DND-41 (cell line): ENCODE data around the gene ECI1.

ENCODE experiments used
- ATAC-seq: fragments of 200-7000 bp; cut with Tn5 transposase; 3 replicates; pipeline ENCODE4 v1.9.1; 2021; ENCODE audit warnings: low read depth; ENCODE audit not compliant: insufficient read depth
- DNase-seq: peaks from one replicate; pipeline ENCODE4 v3.0.0-alpha.2; 2020
- H2AFZ ChIP-seq: 2 replicates; pipeline ENCODE4 v1.6.0; 2012; ENCODE audit warnings: low read depth, low read length
- H3K27ac ChIP-seq: 2 replicates; pipeline ENCODE4 v1.5.1; 2012; ENCODE audit warnings: low read length, inconsistent platforms
- H3K27me3 ChIP-seq: fragments of 200-600 bp; sonication (generic); 2 replicates; pipeline ENCODE4 v1.6.0; 2012; ENCODE audit warnings: low read length, mild to moderate bottlenecking, inconsistent platforms; ENCODE audit not compliant: insufficient read depth, poor library complexity
- H3K36me3 ChIP-seq: 2 replicates; pipeline ENCODE4 v1.5.1; 2012; ENCODE audit warnings: low read length, inconsistent platforms; ENCODE audit not compliant: insufficient read depth
- H3K4me1 ChIP-seq: 2 replicates; pipeline ENCODE4 v1.5.1; 2012; ENCODE audit warnings: mild to moderate bottlenecking, low read length; ENCODE audit not compliant: insufficient read depth
- H3K4me2 ChIP-seq: 2 replicates; pipeline ENCODE4 v1.6.0; 2012; ENCODE audit warnings: mild to moderate bottlenecking, moderate library complexity, low read length, inconsistent platforms; ENCODE audit not compliant: insufficient read depth
- H3K4me3 ChIP-seq, 2 experiments: fragments of 200-600 bp in 1 of 2; shearing (Covaris generic) in 1 of 2; 2 replicates each; pipeline ENCODE4 v1.5.1; 2012 to 2016; ENCODE audit warnings: inconsistent platforms in 2 of 2, low read length in 2 of 2, mild to moderate bottlenecking in 2 of 2, low read depth in 1 of 2, moderate library complexity in 1 of 2
- H3K79me2 ChIP-seq: 2 replicates; pipeline ENCODE4 v1.6.0; 2012; ENCODE audit warnings: low read length, inconsistent platforms; ENCODE audit not compliant: insufficient read depth
- H3K9ac ChIP-seq: 2 replicates; pipeline ENCODE4 v1.6.0; 2012; ENCODE audit warnings: low read depth, mild to moderate bottlenecking, inconsistent platforms, low read length, moderate library complexity
- H3K9me3 ChIP-seq: 2 replicates; pipeline ENCODE4 v1.5.1; 2012; ENCODE audit warnings: low read length, moderate library complexity, mild to moderate bottlenecking, inconsistent platforms; ENCODE audit not compliant: insufficient read depth, severe bottlenecking
- H4K20me1 ChIP-seq: 2 replicates; pipeline ENCODE4 v1.6.0; 2012; ENCODE audit warnings: low read length; ENCODE audit not compliant: insufficient read depth
- EZH2 ChIP-seq: IDR thresholded peaks from 3 replicates; pipeline ENCODE4 v1.6.1; 2012; ENCODE audit warnings: borderline replicate concordance, low read depth, mild to moderate bottlenecking, moderate library complexity, low read length, inconsistent platforms; ENCODE audit not compliant: severe bottlenecking
- TF ChIP-seq, protein P1 (sequence below): IDR thresholded peaks from 2 replicates; pipeline ENCODE4 v1.5.1; 2012; ENCODE audit warnings: borderline replicate concordance, low read length, moderate library complexity, mild to moderate bottlenecking; ENCODE audit not compliant: poor library complexity, severe bottlenecking; ENCODE audit errors: extremely low read depth

Gene ECI1

DNA sequence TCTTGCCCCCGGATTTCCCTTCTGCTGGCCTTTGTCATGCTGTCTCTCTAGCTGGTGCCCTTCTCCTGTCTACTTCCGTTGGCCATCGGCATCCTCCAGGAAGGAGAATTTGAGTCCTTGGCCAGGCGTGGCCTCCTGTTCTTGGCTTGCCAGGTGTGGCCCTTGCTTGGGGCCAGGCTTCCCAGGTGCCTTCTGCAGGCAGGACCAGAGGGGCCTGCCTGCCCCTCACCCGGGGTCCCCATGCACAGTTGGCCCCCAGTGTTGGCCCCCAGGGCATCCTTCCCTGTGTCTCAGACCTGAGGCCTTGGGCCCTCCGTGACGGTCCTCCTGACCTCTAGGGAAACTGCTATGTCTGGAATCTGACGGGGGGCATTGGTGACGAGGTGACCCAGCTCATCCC lies 43.5 kb downstream of the ECI1 start:
- H3K27ac ChIP-seq: no peak overlapping the region
- H3K27me3 ChIP-seq: no peaks in the 10 kb centered on the region
- peaks cover 46% of the 10 kb centered on the region for H3K4me1 ChIP-seq
- no peak overlapping the region for H3K4me3 ChIP-seq
- no peak overlapping the region for H3K9ac ChIP-seq
- H4K20me1 ChIP-seq: peaks cover 19% of the 10 kb centered on the region
- H2AFZ ChIP-seq: no peak overlapping the region
- peaks cover 59% of the 10 kb centered on the region for H3K36me3 ChIP-seq
- TF ChIP-seq EZH2: no peak
- TF ChIP-seq, protein P1, sequence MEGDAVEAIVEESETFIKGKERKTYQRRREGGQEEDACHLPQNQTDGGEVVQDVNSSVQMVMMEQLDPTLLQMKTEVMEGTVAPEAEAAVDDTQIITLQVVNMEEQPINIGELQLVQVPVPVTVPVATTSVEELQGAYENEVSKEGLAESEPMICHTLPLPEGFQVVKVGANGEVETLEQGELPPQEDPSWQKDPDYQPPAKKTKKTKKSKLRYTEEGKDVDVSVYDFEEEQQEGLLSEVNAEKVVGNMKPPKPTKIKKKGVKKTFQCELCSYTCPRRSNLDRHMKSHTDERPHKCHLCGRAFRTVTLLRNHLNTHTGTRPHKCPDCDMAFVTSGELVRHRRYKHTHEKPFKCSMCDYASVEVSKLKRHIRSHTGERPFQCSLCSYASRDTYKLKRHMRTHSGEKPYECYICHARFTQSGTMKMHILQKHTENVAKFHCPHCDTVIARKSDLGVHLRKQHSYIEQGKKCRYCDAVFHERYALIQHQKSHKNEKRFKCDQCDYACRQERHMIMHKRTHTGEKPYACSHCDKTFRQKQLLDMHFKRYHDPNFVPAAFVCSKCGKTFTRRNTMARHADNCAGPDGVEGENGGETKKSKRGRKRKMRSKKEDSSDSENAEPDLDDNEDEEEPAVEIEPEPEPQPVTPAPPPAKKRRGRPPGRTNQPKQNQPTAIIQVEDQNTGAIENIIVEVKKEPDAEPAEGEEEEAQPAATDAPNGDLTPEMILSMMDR: no peak
- H3K9me3 ChIP-seq: no peaks in the 10 kb centered on the region
- no peak overlapping the region for H3K4me2 ChIP-seq
- DNase-seq: no peak
- no peak for ATAC-seq
- H3K79me2 ChIP-seq: peaks cover 44% of the 10 kb centered on the region

DNA sequence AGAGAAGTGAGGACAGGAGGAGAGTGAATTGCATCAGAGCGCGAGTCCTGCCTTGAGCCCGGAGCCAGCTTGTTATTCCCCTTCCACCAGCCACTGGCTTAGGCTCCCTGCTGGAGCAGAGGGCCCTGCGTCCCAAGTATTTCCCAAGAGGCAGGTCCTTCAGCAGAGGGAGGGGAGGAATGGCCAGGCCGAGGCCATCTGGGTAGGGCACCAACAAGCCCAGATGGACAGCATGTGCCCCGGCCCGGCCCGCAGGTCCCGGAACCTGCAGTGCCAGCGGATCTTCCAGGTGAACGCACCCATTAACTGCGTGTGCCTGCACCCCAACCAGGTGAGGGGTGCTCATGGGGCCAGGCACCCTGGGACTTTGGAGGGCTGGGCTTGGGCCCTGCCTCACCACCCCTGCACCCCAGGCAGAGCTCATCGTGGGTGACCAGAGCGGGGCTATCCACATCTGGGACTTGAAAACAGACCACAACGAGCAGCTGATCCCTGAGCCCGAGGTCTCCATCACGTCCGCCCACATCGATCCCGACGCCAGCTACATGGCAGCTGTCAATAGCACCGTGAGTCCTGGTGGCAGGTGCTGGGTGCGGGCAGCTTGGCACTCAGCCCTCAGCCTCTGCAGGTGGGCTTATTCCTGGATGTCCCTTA lies 44.5 kb downstream of the ECI1 start:
- Histone ChIP-seq H3K4me2 (peak overlapping the region; percentile 96), H3K9ac (peak overlapping the region; percentile 91), H3K4me1 (peaks cover 37% of the 10 kb centered on the region), H2AFZ (no peak overlapping the region), H3K27ac (peak overlapping the region; percentile 99; the same call in 1 of the 2 replicates), H4K20me1 (peaks cover 9% of the 10 kb centered on the region; the same call in 1 of the 2 replicates), H3K36me3 (peaks cover 49% of the 10 kb centered on the region), H3K79me2 (peaks cover 35% of the 10 kb centered on the region), H3K4me3 (peak overlapping the region in 1 of 2 experiments; percentile 89; a peak in 3 of 4 replicates), H3K9me3 (no peaks in the 10 kb centered on the region), H3K27me3 (no peaks in the 10 kb centered on the region)
- TF ChIP-seq, protein P1: no peak
- TF ChIP-seq EZH2: no peak
- DNase-seq: no peak
- ATAC-seq: no peak

DNA sequence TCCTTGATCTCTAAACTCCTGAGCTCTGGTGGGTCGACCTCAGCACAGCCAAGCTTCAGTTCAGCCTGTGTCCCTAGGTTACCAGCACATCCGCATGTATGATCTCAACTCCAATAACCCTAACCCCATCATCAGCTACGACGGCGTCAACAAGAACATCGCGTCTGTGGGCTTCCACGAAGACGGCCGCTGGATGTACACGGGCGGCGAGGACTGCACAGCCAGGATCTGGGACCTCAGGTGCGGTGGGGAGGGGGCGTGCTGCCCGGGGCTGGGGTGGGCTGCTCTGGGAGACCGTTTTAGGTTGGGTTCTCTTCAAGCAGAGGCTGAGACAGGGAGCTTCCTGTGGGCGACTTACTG lies 45.0 kb downstream of the ECI1 start:
- H3K9me3 ChIP-seq: no peaks in the 10 kb centered on the region
- H4K20me1 ChIP-seq: peaks cover 6% of the 10 kb centered on the region; the same call in 1 of the 2 replicates
- peaks cover 31% of the 10 kb centered on the region for H3K79me2 ChIP-seq
- peak overlapping the region; percentile 96 for H3K4me2 ChIP-seq
- H3K4me3 ChIP-seq: peak overlapping the region; percentile 80 to 89; a peak in 3 of 4 replicates
- H3K9ac ChIP-seq: peak overlapping the region; percentile 91
- H2AFZ ChIP-seq: no peak overlapping the region
- peaks cover 33% of the 10 kb centered on the region for H3K4me1 ChIP-seq
- peak overlapping the region; percentile 99 for H3K27ac ChIP-seq
- H3K36me3 ChIP-seq: peaks cover 46% of the 10 kb centered on the region
- TF ChIP-seq EZH2: no peak
- TF ChIP-seq, protein P1: no peak
- no peaks in the 10 kb centered on the region for H3K27me3 ChIP-seq
- DNase-seq (peak; percentile 26), ATAC-seq (no peak)
